ENCODE measurements around the gene PDCD11.

Gene PDCD11

DNA sequence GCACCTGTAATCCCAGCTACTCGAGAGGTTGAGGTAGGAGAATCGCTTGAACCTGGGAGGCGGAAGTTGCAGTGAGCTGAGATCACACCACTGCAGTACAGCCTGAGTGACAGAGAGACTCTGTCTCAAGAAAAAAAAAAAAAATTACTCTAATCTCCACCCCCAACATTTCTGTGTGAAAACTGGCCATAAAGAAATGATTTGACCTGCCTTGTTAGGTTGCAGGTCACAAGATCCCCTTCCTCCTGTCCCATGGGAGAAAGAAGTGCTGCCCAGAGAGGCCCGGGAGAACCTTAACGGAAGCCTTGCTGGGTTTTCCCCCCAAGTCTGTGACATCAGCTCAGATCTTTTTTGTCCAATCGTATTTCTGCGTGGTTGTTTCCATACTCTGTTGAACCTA, 71.0 kb downstream of the PDCD11 start:
- no peaks in the 10 kb centered on the region for H3K27me3 ChIP-seq (ENCODE audit: control insufficient read depth, insufficient read depth, low read length)
- no peak overlapping the region for H2AFZ ChIP-seq
- no peak overlapping the region for H3K4me2 ChIP-seq (ENCODE audit: low read length)
- H3K4me1 ChIP-seq = no peaks in the 10 kb centered on the region
- H3K27ac ChIP-seq = no peak overlapping the region
- H3K36me3 ChIP-seq (ENCODE audit: control insufficient read depth, insufficient read depth, low read length) = no peaks in the 10 kb centered on the region
- no peak overlapping the region for H3K4me3 ChIP-seq (ENCODE audit: low read depth, low read length)
- no peak for TF ChIP-seq CTCF (IDR thresholded peaks at IDR 0.05)
- H3K9ac ChIP-seq = no peak overlapping the region
- no peaks in the 10 kb centered on the region for H3K79me2 ChIP-seq
- H3K9me3 ChIP-seq (ENCODE audit: control insufficient read depth, low read length) = no peaks in the 10 kb centered on the region

- Histone ChIP-seq H3K36me3 (ENCODE audit: control insufficient read depth, insufficient read depth, low read length) (no peaks in the 10 kb centered on the region), H3K4me1 (no peaks in the 10 kb centered on the region), H3K9me3 (ENCODE audit: control insufficient read depth, low read length) (no peaks in the 10 kb centered on the region), H2AFZ (no peak overlapping the region), H3K27me3 (ENCODE audit: control insufficient read depth, insufficient read depth, low read length) (no peaks in the 10 kb centered on the region), H3K27ac (no peak overlapping the region), H3K4me3 (ENCODE audit: low read depth, low read length) (no peak overlapping the region), H3K9ac (no peak overlapping the region), H3K79me2 (no peaks in the 10 kb centered on the region), H3K4me2 (ENCODE audit: low read length) (no peak overlapping the region)
- no peak for TF ChIP-seq CTCF (IDR thresholded peaks at IDR 0.05)
Measured at GRCh38 chr10:103469201-103469600, 72.8 kb downstream of the PDCD11 start.

DNA sequence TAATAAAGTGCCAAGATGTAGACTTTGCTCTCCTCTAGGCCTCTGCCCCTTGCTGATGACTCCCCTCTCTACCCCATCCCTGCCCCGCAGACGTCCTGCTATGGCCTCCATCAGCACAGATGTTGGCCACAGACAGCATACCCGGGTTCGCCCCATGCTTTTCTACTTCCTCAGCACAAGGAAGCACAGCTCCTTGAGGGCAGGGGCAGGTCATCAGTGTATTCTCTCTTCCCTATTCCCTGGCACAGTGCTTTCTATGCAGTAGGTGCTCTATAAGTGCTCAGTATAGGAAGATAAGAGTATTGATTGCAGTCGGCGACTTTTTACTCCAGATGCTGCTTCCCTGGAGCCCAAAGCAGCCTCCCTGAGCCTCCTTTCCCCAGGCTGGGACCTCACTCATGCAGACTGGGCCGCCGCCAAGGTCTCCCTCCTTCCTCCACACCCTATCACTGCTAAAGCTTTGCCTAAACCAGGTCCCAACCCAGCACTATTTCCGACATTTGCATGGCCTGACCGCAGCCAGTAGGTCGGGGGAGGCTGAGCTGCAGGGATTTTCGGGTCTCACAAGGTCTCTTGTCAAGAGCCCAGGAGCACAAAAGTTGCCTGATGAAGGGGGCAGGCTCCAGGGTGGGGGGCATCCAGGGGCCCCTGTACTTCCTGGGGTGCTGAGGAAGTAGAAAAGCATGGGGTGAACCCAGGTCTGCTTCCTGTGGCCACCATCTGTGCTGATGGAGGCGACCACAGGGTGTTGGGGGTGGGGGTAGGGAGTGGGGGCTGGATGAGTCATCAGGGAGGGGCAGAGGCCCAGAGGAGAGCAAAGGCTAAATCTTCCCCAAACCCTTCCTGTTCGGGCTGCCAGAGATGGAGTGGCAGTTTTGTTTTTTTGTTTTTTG, 74.6 kb downstream of the PDCD11 start:
- Histone ChIP-seq H3K27me3 (ENCODE audit: control insufficient read depth, insufficient read depth, low read length) (no peaks in the 10 kb centered on the region), H3K9ac (no peak overlapping the region), H3K27ac (no peak overlapping the region), H3K4me3 (ENCODE audit: low read depth, low read length) (no peak overlapping the region), H3K36me3 (ENCODE audit: control insufficient read depth, insufficient read depth, low read length) (no peaks in the 10 kb centered on the region), H2AFZ (no peak overlapping the region), H3K79me2 (no peaks in the 10 kb centered on the region), H3K4me1 (no peaks in the 10 kb centered on the region), H3K9me3 (ENCODE audit: control insufficient read depth, low read length) (no peaks in the 10 kb centered on the region), H3K4me2 (ENCODE audit: low read length) (no peak overlapping the region)
- TF ChIP-seq CTCF (IDR thresholded peaks at IDR 0.05) = no peak

DNA sequence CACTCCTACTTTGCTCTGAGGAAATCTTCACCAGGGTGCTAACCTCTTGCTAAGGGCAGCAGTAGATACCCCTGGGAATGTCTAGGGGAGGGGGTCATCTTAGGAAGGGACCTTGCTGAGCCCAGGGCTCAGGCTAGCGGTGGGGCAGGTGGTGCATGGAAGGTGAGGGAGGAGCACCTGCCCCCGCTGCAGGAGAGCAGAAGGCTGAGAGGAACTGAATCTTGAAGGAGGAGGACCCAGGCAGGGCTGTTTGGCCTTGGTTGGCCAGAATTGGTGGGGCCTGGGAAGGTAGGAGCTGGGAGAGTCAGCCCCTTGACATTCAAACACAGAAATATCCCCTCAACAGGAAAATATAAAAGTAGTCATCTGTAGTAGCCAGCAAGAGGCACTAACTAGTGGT, 75.6 kb downstream of the PDCD11 start:
- Histone ChIP-seq H3K4me1 (no peaks in the 10 kb centered on the region), H3K4me3 (ENCODE audit: low read depth, low read length) (no peak overlapping the region)
- no peak for TF ChIP-seq CTCF (IDR thresholded peaks at IDR 0.05)

GRCh38 chr10:103473261-103473671, 76.8 kb downstream of the PDCD11 start:
- H3K4me3 ChIP-seq (ENCODE audit: low read depth, low read length) = no peak overlapping the region
- no peaks in the 10 kb centered on the region for H3K79me2 ChIP-seq
- no peaks in the 10 kb centered on the region for H3K4me1 ChIP-seq
- H3K27ac ChIP-seq = no peak overlapping the region
- no peaks in the 10 kb centered on the region for H3K27me3 ChIP-seq (ENCODE audit: control insufficient read depth, insufficient read depth, low read length)
- H3K9ac ChIP-seq = no peak overlapping the region
- H3K9me3 ChIP-seq (ENCODE audit: control insufficient read depth, low read length) = no peaks in the 10 kb centered on the region
- TF ChIP-seq CTCF (IDR thresholded peaks at IDR 0.05) = no peak
- H2AFZ ChIP-seq = no peak overlapping the region
- no peaks in the 10 kb centered on the region for H3K36me3 ChIP-seq (ENCODE audit: control insufficient read depth, insufficient read depth, low read length)
- H3K4me2 ChIP-seq (ENCODE audit: low read length) = no peak overlapping the region

More for the DNA sequence above, 75.6 kb downstream of the PDCD11 start:
- no peak overlapping the region for H2AFZ ChIP-seq
- H3K27ac ChIP-seq = no peak overlapping the region
- H3K27me3 ChIP-seq (ENCODE audit: control insufficient read depth, insufficient read depth, low read length) = no peaks in the 10 kb centered on the region
- no peaks in the 10 kb centered on the region for H3K9me3 ChIP-seq (ENCODE audit: control insufficient read depth, low read length)
- no peak overlapping the region for H3K4me2 ChIP-seq (ENCODE audit: low read length)
- H3K79me2 ChIP-seq = no peaks in the 10 kb centered on the region
- no peaks in the 10 kb centered on the region for H3K36me3 ChIP-seq (ENCODE audit: control insufficient read depth, insufficient read depth, low read length)
- H3K9ac ChIP-seq = no peak overlapping the region

Measured in parathyroid adenoma (tissue), 2 donors.